IPS-NIHi7 (cell line): Measurements from ENCODE around the gene DNAJC11.
"Not testable (repeated sequence)": the region's sequence is repeated elsewhere in the genome, so short reads cannot be mapped to it uniquely, and the experiment has no call there.

Experiments
- DNase-seq: peaks from one replicate; pipeline ENCODE4 v3.0.0; 2012; ENCODE audit warnings: mixed read lengths; ENCODE audit errors: extremely low spot score

DNAJC11 gene

GRCh38 chr1:6653436-6654290, 48.0 kb downstream of the DNAJC11 start:
- no peak for DNase-seq

- DNase-seq = no peak
Measured at GRCh38 chr1:6652986-6653385, 48.6 kb downstream of the DNAJC11 start.

- no peak for DNase-seq
Measured at GRCh38 chr1:6651909-6652308, 49.7 kb downstream of the DNAJC11 start.

GRCh38 chr1:6648556-6648955, 53.1 kb downstream of the DNAJC11 start:
- DNase-seq = no peak

GRCh38 chr1:6646499-6647148, 55.0 kb downstream of the DNAJC11 start:
- DNase-seq = peak; percentile 75

GRCh38 chr1:6645018-6645417, 56.6 kb downstream of the DNAJC11 start:
- DNase-seq = no peak

- DNase-seq = not testable (repeated sequence)
Measured at GRCh38 chr1:6640867-6641266, 60.7 kb downstream of the DNAJC11 start.

- no peak for DNase-seq
Measured at GRCh38 chr1:6638226-6638625, 63.4 kb downstream of the DNAJC11 start.

GRCh38 chr1:6637770-6638169, 63.8 kb downstream of the DNAJC11 start:
- DNase-seq = no peak

GRCh38 chr1:6636778-6637177, 64.8 kb downstream of the DNAJC11 start:
- not testable (repeated sequence) for DNase-seq

- no peak for DNase-seq
Measured at GRCh38 chr1:6635910-6636760, 65.5 kb downstream of the DNAJC11 start.

GRCh38 chr1:6635161-6635909, 66.3 kb downstream of the DNAJC11 start:
- DNase-seq = no peak

GRCh38 chr1:6634371-6635052, 67.1 kb downstream of the DNAJC11 start:
- DNase-seq = peak; percentile 77

- DNase-seq = no peak
Measured at GRCh38 chr1:6632588-6633514, 68.8 kb downstream of the DNAJC11 start.

- no peak for DNase-seq
Measured at GRCh38 chr1:6631058-6631457, 70.6 kb downstream of the DNAJC11 start.

- DNase-seq = no peak
Measured at GRCh38 chr1:6630027-6630426, 71.6 kb downstream of the DNAJC11 start.

GRCh38 chr1:6628971-6629479, 72.6 kb downstream of the DNAJC11 start:
- DNase-seq = no peak

GRCh38 chr1:6627841-6628545, 73.6 kb downstream of the DNAJC11 start:
- DNase-seq = no peak

- no peak for DNase-seq
Measured at GRCh38 chr1:6627031-6627430, 74.6 kb downstream of the DNAJC11 start.
